Measurements from ENCODE around the gene EMX1. TPM values are rescaled to one million over a fixed set of nuclear protein-coding genes. Genes with fewer than 3 reads are reported as not detected.

EMX1 gene
- total and polyA plus RNA-seq, 2 of the 13 experiments (the other 11 are each of a cell fraction or from before 2014, with no cell fraction given) = 0.62 to 4.9 TPM

DNA sequence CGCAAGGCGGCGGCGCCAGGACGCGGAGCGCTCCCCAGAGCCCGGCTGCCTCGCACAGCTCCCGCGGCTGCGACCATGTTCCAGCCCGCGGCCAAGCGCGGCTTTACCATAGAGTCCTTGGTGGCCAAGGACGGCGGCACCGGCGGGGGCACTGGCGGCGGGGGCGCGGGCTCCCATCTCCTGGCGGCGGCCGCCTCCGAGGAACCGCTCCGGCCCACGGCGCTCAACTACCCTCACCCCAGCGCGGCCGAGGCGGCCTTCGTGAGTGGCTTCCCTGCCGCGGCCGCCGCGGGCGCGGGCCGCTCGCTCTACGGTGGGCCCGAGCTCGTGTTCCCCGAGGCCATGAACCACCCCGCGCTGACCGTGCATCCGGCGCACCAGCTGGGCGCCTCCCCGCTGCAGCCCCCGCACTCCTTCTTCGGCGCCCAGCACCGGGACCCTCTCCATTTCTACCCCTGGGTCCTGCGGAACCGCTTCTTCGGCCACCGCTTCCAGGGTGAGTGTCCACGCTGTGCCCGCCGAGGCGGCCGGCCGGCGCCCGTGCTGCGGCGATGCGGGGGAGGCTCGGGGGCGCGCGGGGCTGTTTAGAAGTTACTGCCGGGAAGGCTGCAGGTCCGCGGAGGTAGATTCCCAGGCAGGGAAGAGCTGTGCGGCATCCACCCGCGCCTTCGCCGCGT, 696 bp downstream of the EMX1 start:
- peak overlapping the region; percentile 25; the same call in 1 of the 2 replicates for H3K9ac ChIP-seq (ENCODE audit: insufficient read depth, low read depth, low read length)
- H3K9me3 ChIP-seq (ENCODE audit: low read length) = no peaks in the 10 kb centered on the region
- ChIA-PET CTCF (ENCODE audit: low intra/inter-chr PET ratio, low total read pairs) (interaction anchor here (1.2 kb wide), 1 partner anchor 31 kb away, joined by 3 read pairs; the partner anchor contains the start of gene SPR), POLR2A (interaction anchor here (1.0 to 3.0 kb wide), 4 partner anchors 17 to 31 kb away, joined by 4 to 13 read pairs (median 6); partner anchors contain the start of gene SPR)
- peaks cover 15 to 91% of the 10 kb centered on the region in 2 experiments for H3K27me3 ChIP-seq (ENCODE audit: control insufficient read depth in 1 of 2, insufficient read depth in 2 of 2, low read length in 2 of 2)
- H3K4me2 ChIP-seq (ENCODE audit: low read depth, low read length) = peak overlapping the region; percentile 100
- no peak for FAIRE-seq
- in situ Hi-C loops (cut with HindIII; ENCODE audit: extremely low pct_ligation_motif_present, low pct_unique_long_range_greater_than_20kb) (no loop called here), intact Hi-C loops (cut with micrococcal nuclease; ENCODE audit: unreplicated experiment) (loop anchor here (1.0 kb wide), 1 partner anchor 31 kb away; the partner anchor contains the start of gene SPR)
- H2AFZ ChIP-seq (ENCODE audit: low read length) = no peak overlapping the region
- no peaks in the 10 kb centered on the region for H3K36me3 ChIP-seq (replicated peaks in 1 of 2; ENCODE audit: control insufficient read depth in 1 of 2, insufficient read depth in 2 of 2, low read length in 2 of 2)
- WGBS (ENCODE audit: low lambda C conversion rate) = 2% methylated on average over 45 of the region's 89 CpGs
- no peaks in the 10 kb centered on the region for H3K79me2 ChIP-seq (ENCODE audit: insufficient read depth, low read length)
- H3K4me3 ChIP-seq (replicated peaks in 1 of 3; ENCODE audit: insufficient read depth in 1 of 3, low read depth in 2 of 3, low read length in 3 of 3) = peak overlapping the region; percentile 64 to 83 (median 69); a peak in 5 of 6 replicates
- no peak overlapping the region for H3K27ac ChIP-seq (ENCODE audit: extremely low read length, insufficient read depth, low read length)
- no peak for DNase-seq (ENCODE audit: low spot score)
- H3K4me1 ChIP-seq (ENCODE audit: insufficient read depth, low read length) = peaks cover 41% of the 10 kb centered on the region
- no peaks in the 10 kb centered on the region; the same call in 1 of the 2 replicates for H4K20me1 ChIP-seq (ENCODE audit: insufficient read depth, low read length)
- no TSS peak for BruUV-seq (replicated peaks)
- peak; percentile 21 for ATAC-seq
- no peak for TF ChIP-seq KLF12 (CRISPR knock-in tag; IDR thresholded peaks at IDR 0.05; ENCODE audit: borderline replicate concordance)
- TF ChIP-seq, protein P1, sequence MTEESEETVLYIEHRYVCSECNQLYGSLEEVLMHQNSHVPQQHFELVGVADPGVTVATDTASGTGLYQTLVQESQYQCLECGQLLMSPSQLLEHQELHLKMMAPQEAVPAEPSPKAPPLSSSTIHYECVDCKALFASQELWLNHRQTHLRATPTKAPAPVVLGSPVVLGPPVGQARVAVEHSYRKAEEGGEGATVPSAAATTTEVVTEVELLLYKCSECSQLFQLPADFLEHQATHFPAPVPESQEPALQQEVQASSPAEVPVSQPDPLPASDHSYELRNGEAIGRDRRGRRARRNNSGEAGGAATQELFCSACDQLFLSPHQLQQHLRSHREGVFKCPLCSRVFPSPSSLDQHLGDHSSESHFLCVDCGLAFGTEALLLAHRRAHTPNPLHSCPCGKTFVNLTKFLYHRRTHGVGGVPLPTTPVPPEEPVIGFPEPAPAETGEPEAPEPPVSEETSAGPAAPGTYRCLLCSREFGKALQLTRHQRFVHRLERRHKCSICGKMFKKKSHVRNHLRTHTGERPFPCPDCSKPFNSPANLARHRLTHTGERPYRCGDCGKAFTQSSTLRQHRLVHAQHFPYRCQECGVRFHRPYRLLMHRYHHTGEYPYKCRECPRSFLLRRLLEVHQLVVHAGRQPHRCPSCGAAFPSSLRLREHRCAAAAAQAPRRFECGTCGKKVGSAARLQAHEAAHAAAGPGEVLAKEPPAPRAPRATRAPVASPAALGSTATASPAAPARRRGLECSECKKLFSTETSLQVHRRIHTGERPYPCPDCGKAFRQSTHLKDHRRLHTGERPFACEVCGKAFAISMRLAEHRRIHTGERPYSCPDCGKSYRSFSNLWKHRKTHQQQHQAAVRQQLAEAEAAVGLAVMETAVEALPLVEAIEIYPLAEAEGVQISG (CRISPR knock-in tag; IDR thresholded peaks at IDR 0.05) = peak; percentile 16
- no peak for TF ChIP-seq SCMH1 (CRISPR knock-in tag; IDR thresholded peaks at IDR 0.05; ENCODE audit: borderline replicate concordance)
- no peak for TF ChIP-seq GABPA (IDR thresholded peaks at IDR 0.05; ENCODE audit: low read depth, low read length)
- no peak for TF ChIP-seq GABPA (CRISPR knock-in tag; IDR thresholded peaks at IDR 0.05; ENCODE audit: low read depth)
- TF ChIP-seq ZIK1 (CRISPR knock-in tag; IDR thresholded peaks at IDR 0.05; ENCODE audit: borderline replicate concordance, low read depth) = no peak
- no peak for TF ChIP-seq DPF2 (CRISPR knock-in tag; IDR thresholded peaks at IDR 0.05; ENCODE audit: borderline replicate concordance, low read depth)
- 0 out of 2 replicates have a peak, but pooled peaks have one; percentile 37 for TF ChIP-seq FOSL1 (CRISPR knock-in tag; IDR thresholded peaks at IDR 0.05; ENCODE audit: borderline replicate concordance)
- no peak for TF ChIP-seq TBP (CRISPR knock-in tag; IDR thresholded peaks at IDR 0.05)
- TF ChIP-seq, protein P2, sequence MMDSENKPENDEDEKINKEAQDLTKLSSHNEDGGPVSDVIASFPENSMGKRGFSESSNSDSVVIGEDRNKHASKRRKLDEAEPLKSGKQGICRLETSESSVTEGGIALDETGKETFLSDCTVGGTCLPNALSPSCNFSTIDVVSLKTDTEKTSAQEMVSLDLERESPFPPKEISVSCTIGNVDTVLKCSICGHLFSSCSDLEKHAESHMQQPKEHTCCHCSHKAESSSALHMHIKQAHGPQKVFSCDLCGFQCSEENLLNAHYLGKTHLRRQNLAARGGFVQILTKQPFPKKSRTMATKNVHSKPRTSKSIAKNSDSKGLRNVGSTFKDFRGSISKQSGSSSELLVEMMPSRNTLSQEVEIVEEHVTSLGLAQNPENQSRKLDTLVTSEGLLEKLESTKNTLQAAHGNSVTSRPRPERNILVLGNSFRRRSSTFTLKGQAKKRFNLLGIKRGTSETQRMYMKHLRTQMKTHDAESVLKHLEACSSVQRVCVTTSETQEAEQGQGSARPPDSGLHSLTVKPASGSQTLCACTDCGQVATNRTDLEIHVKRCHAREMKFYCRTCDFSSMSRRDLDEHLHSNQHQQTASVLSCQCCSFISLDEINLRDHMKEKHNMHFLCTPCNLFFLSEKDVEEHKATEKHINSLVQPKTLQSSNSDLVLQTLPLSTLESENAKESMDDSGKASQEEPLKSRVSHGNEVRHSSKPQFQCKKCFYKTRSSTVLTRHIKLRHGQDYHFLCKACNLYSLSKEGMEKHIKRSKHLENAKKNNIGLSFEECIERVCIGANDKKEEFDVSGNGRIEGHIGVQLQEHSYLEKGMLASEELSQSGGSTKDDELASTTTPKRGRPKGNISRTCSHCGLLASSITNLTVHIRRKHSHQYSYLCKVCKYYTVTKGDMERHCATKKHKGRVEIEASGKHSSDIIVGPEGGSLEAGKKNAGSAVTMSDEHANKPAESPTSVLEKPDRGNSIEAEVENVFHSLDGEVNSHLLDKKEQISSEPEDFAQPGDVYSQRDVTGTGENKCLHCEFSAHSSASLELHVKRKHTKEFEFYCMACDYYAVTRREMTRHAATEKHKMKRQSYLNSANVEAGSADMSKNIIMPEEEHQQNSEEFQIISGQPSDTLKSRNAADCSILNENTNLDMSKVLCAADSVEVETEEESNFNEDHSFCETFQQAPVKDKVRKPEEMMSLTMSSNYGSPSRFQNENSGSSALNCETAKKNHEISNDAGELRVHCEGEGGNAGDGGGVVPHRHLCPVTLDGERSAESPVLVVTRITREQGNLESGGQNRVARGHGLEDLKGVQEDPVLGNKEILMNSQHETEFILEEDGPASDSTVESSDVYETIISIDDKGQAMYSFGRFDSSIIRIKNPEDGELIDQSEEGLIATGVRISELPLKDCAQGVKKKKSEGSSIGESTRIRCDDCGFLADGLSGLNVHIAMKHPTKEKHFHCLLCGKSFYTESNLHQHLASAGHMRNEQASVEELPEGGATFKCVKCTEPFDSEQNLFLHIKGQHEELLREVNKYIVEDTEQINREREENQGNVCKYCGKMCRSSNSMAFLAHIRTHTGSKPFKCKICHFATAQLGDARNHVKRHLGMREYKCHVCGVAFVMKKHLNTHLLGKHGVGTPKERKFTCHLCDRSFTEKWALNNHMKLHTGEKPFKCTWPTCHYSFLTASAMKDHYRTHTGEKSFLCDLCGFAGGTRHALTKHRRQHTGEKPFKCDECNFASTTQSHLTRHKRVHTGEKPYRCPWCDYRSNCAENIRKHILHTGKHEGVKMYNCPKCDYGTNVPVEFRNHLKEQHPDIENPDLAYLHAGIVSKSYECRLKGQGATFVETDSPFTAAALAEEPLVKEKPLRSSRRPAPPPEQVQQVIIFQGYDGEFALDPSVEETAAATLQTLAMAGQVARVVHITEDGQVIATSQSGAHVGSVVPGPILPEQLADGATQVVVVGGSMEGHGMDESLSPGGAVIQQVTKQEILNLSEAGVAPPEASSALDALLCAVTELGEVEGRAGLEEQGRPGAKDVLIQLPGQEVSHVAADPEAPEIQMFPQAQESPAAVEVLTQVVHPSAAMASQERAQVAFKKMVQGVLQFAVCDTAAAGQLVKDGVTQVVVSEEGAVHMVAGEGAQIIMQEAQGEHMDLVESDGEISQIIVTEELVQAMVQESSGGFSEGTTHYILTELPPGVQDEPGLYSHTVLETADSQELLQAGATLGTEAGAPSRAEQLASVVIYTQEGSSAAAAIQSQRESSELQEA (CRISPR knock-in tag; IDR thresholded peaks at IDR 0.05; ENCODE audit: not compliant biosample characterization) = peak; percentile 42

All from HepG2 (cell line).